HG02884 (cell line): ENCODE data around the gene RHBDD1.
A peak's percentile ranks its signal among the peaks of the same experiment; 100 is the strongest.

ENCODE experiments used
- ATAC-seq: cut with Tn5 transposase; IDR thresholded peaks from one replicate; pipeline ENCODE4 v1.9.1; 2021; ENCODE audit warnings: mild to moderate bottlenecking, moderate library complexity; ENCODE audit not compliant: unreplicated experiment

Gene RHBDD1

GRCh38 chr2:227020416-227020815 lies 184.6 kb downstream of the RHBDD1 start:
- no peak for ATAC-seq

- no peak for ATAC-seq
Measured at GRCh38 chr2:227022608-227023007, 186.8 kb downstream of the RHBDD1 start.

- peak; percentile 83 for ATAC-seq
Measured at GRCh38 chr2:227025510-227025909, 189.7 kb downstream of the RHBDD1 start.

GRCh38 chr2:227029426-227030105 lies 193.7 kb downstream of the RHBDD1 start:
- ATAC-seq: no peak

- ATAC-seq: no peak
Measured at GRCh38 chr2:227030789-227031188, 194.9 kb downstream of the RHBDD1 start.

- no peak for ATAC-seq
Measured at GRCh38 chr2:227031379-227031778, 195.5 kb downstream of the RHBDD1 start.

GRCh38 chr2:227033471-227034148 lies 197.8 kb downstream of the RHBDD1 start:
- ATAC-seq: peak; percentile 78

- no peak for ATAC-seq
Measured at GRCh38 chr2:227035711-227036367, 200.0 kb downstream of the RHBDD1 start.

- no peak for ATAC-seq
Measured at GRCh38 chr2:227036527-227036926, 200.7 kb downstream of the RHBDD1 start.

- ATAC-seq: no peak
Measured at GRCh38 chr2:227038550-227039189, 202.8 kb downstream of the RHBDD1 start.

- ATAC-seq: no peak
Measured at GRCh38 chr2:227043981-227044380, 208.1 kb downstream of the RHBDD1 start.
